ENCODE data around the gene MAN1C1.

MAN1C1 gene

DNA sequence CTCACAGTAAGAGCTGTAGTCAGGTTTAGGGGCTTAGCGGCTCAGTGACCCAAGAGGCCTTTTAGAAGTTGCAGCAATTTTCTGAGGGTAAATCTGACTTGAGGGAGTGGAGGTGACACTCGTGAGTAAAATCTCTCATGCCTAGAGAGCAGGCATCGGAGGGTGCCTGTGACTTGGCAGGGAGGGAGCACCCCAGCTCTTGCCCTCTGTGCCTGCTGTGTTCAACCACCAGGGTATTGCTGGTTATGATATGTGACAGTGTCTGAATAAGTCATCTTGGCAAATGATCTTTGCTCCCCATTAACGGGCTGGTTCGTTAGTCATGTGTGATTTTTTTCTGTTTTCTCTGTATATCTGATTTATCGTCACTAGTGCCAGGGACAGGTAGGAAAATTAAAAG is 5.9 kb downstream of the MAN1C1 start:
- TF ChIP-seq, protein P1, sequence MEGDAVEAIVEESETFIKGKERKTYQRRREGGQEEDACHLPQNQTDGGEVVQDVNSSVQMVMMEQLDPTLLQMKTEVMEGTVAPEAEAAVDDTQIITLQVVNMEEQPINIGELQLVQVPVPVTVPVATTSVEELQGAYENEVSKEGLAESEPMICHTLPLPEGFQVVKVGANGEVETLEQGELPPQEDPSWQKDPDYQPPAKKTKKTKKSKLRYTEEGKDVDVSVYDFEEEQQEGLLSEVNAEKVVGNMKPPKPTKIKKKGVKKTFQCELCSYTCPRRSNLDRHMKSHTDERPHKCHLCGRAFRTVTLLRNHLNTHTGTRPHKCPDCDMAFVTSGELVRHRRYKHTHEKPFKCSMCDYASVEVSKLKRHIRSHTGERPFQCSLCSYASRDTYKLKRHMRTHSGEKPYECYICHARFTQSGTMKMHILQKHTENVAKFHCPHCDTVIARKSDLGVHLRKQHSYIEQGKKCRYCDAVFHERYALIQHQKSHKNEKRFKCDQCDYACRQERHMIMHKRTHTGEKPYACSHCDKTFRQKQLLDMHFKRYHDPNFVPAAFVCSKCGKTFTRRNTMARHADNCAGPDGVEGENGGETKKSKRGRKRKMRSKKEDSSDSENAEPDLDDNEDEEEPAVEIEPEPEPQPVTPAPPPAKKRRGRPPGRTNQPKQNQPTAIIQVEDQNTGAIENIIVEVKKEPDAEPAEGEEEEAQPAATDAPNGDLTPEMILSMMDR (IDR thresholded peaks at IDR 0.05; ENCODE audit: borderline replicate concordance, insufficient read depth, low read depth, low read length): no peak
- H3K4me3 ChIP-seq (ENCODE audit: low read depth, low read length): no peak overlapping the region

DNA sequence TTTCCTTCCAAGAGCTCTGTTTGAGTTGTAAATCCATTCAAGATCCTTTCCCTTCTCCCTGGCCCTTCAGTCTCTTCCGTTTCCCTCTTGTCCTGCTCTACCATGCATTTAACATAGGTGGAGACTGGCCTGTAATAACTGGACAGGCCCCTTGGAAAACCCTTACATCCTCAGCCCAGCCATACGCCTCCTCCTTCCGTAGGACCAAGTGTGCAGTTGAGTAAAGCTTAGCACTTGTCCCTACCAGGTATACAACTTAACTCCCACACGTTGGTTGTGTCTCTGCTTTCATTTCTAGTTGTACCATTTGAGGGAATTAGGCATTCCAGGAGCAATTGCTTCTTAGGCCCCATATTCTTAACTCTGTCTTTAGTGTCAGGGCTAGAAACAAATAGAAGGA is 6.4 kb downstream of the MAN1C1 start:
- H3K4me3 ChIP-seq (ENCODE audit: low read depth, low read length): no peak overlapping the region
- TF ChIP-seq, protein P1 (IDR thresholded peaks at IDR 0.05; ENCODE audit: borderline replicate concordance, insufficient read depth, low read depth, low read length): no peak

DNA sequence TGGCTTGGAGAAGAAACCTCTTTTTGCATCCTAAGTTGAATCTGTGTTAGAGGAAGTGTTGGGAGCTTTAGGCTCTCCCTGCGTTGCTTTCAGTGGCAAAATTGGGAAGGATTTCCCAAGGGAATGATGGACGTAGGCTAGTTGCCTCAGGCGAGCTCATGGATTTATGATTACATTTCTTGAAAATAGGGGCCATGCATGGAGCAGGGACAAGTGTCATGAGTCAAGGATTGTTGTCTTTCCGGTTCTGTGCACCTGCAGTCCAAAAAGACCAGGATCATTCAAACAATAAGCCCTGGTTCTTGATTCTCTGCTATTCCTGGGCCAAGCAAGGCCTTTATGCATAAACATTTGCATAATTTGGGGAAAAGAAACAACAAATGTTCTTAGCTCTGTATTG is 7.1 kb downstream of the MAN1C1 start:
- TF ChIP-seq, protein P1 (IDR thresholded peaks at IDR 0.05; ENCODE audit: borderline replicate concordance, insufficient read depth, low read depth, low read length): no peak
- H3K4me3 ChIP-seq (ENCODE audit: low read depth, low read length): no peak overlapping the region

DNA sequence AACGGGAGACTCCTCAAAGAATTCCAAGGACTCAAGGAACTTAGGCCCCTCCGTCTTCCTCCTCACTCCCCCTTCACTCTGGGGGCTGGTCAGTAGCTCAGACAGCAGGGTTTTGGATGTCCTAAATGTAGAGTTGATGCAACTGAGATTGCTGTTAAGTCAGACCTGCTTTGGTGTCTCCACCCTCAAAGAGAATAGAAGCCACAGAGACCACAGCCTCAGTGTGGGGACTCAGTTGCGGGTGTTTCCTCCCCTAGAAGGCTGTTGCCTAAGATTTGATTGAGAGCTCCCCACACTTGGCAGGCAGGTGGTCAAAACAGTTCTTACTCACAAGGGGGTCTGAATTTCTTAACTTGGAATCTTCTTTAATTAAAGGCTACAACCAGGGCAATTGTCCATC is 7.6 kb downstream of the MAN1C1 start:
- TF ChIP-seq, protein P1 (IDR thresholded peaks at IDR 0.05; ENCODE audit: borderline replicate concordance, insufficient read depth, low read depth, low read length): no peak

DNA sequence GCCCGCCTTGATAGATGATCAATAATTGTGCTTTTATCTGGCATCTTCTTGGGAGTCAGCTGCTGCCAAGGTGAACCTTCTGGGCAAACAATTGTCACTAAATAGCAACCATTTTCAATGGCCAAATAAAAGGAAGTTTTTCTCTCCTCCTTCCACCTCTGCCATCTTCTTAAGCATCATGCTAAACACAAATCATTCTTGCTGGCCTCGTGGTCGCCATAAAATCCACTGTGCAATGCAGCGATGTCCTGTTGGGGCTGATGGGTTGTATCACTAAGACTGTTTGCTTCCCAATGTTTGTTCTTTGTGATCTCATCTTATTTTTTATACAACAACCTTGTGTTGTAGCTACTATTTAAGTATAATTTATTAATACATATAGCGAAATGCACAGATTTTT is 8.0 kb downstream of the MAN1C1 start:
- no peak overlapping the region for H3K4me3 ChIP-seq (ENCODE audit: low read depth, low read length)
- TF ChIP-seq, protein P1 (IDR thresholded peaks at IDR 0.05; ENCODE audit: borderline replicate concordance, insufficient read depth, low read depth, low read length): no peak

More for the DNA sequence above, 7.6 kb downstream of the MAN1C1 start:
- H3K4me3 ChIP-seq (ENCODE audit: low read depth, low read length): no peak overlapping the region

DNA sequence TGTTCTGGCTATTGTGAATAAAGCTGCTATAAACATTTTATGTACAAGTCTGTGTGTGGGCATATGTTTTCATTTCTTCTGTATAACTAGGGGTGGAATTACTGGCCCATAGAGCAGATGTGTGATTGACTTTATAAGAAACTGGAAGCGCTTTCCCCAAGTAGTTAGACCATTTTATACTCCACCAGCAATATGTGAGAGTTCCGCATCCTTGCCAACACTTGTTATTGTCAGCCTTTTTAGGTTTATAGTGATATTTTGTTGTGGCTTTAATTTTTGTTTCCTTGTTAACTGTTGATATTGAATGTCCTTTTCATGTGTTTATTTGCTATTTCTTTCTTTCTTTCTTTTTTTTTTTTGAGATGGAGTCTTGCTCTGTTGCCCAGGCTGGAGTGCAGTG is 9.4 kb downstream of the MAN1C1 start:
- TF ChIP-seq, protein P1 (IDR thresholded peaks at IDR 0.05; ENCODE audit: borderline replicate concordance, insufficient read depth, low read depth, low read length): no peak
- no peak overlapping the region for H3K4me3 ChIP-seq (ENCODE audit: low read depth, low read length)

DNA sequence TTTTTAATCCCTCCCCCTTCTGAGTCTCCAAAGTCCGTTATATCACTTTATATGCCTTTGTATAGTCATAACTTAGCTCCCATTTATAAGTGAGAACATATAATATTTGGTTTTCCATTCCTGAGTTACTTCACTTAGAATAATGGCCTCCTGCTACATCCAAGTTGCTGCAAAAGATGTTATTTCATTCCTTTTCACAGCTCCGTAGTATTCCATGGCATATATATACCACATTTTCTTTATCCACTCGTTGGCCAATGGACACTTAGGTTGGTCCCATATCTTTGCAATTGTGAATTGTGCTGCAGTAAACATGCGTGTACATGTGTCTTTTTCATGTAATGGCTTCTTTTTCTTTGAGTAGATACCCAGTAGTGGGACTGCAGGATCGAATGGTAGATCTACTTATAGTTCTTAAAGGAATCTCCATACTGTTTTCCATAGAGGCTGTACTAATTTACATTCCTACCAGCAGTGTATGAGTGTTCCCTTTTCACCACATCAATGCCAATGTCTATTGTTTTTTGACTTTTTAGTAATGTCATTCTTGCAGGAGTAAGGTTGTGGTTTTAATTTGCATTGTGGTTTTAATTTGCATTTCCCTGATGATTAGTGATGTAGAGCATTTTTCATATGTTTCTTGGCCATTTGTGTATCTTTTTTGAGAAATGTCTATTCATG is 12.3 kb downstream of the MAN1C1 start:
- no peak overlapping the region for H3K4me3 ChIP-seq (ENCODE audit: low read depth, low read length)
- TF ChIP-seq, protein P1 (IDR thresholded peaks at IDR 0.05; ENCODE audit: borderline replicate concordance, insufficient read depth, low read depth, low read length): no peak

All from GM12875 (cell line).